Effector memory CD4-positive, alpha-beta T cell (primary cell): Measurements from ENCODE around the gene TEX261.

Source experiments
- DNase-seq, 3 donors: peaks; one replicate each; pipeline ENCODE4 v3.0.0-alpha.2; 2020
- H3K27ac ChIP-seq: 2 replicates; pipeline ENCODE4 v1.7.0; 2013; ENCODE audit warnings: mild to moderate bottlenecking, low read length, moderate library complexity; ENCODE audit not compliant: insufficient read depth, poor library complexity, severe bottlenecking
- H3K27me3 ChIP-seq: replicated peaks from 2 replicates; pipeline ENCODE4 v1.7.0; 2013; ENCODE audit warnings: mild to moderate bottlenecking, low read length; ENCODE audit not compliant: insufficient read depth, control insufficient read depth, poor library complexity, severe bottlenecking
- H3K36me3 ChIP-seq: 2 replicates; pipeline ENCODE4 v1.7.0; 2013; ENCODE audit warnings: mild to moderate bottlenecking, low read length, moderate library complexity; ENCODE audit not compliant: control insufficient read depth, insufficient read depth
- H3K4me1 ChIP-seq: 2 replicates; pipeline ENCODE4 v1.7.0; 2013; ENCODE audit warnings: low read length, mild to moderate bottlenecking; ENCODE audit not compliant: control insufficient read depth, insufficient read depth, poor library complexity, severe bottlenecking
- H3K4me3 ChIP-seq: 2 replicates; pipeline ENCODE4 v1.7.0; 2013; ENCODE audit warnings: low read length, low read depth, mild to moderate bottlenecking; ENCODE audit not compliant: insufficient read depth, poor library complexity, severe bottlenecking
- H3K9me3 ChIP-seq: 2 replicates; pipeline ENCODE4 v1.7.0; 2013; ENCODE audit warnings: mild to moderate bottlenecking, low read length, moderate library complexity; ENCODE audit not compliant: control insufficient read depth

The TEX261 gene

GRCh38 chr2:70937866-70938585 lies 56.6 kb downstream of the TEX261 start:
- H3K36me3 ChIP-seq: no peaks in the 10 kb centered on the region
- H3K9me3 ChIP-seq: no peaks in the 10 kb centered on the region
- no peak for DNase-seq
- H3K4me1 ChIP-seq: no peaks in the 10 kb centered on the region
- H3K27me3 ChIP-seq: no peaks in the 10 kb centered on the region
- H3K27ac ChIP-seq: no peak overlapping the region
- no peak overlapping the region for H3K4me3 ChIP-seq

- Histone ChIP-seq H3K27ac (no peak overlapping the region), H3K4me3 (no peak overlapping the region), H3K4me1 (no peaks in the 10 kb centered on the region), H3K9me3 (no peaks in the 10 kb centered on the region), H3K36me3 (no peaks in the 10 kb centered on the region), H3K27me3 (no peaks in the 10 kb centered on the region)
- no peak for DNase-seq
These were observed 57.5 kb downstream of the TEX261 start for GRCh38 chr2:70936979-70937811.

GRCh38 chr2:70936165-70936978 lies 58.3 kb downstream of the TEX261 start:
- H3K4me3 ChIP-seq: no peak overlapping the region
- no peaks in the 10 kb centered on the region for H3K9me3 ChIP-seq
- H3K27ac ChIP-seq: no peak overlapping the region
- DNase-seq: no peak
- H3K4me1 ChIP-seq: no peaks in the 10 kb centered on the region
- no peaks in the 10 kb centered on the region for H3K36me3 ChIP-seq
- H3K27me3 ChIP-seq: no peaks in the 10 kb centered on the region
